ENCODE measurements around the gene SSMEM1. TPM values are rescaled to one million over a fixed set of nuclear protein-coding genes. Genes with fewer than 3 reads are reported as not detected.

Gene SSMEM1
- total and polyA plus RNA-seq, 2 donors (not counting 1 experiment from before 2014, with no cell fraction given) = not detected

GRCh38 chr7:130191791-130192190 lies 15.9 kb upstream of the SSMEM1 start:
- Mint-ChIP-seq H3K27ac (no peak overlapping the region), H3K4me3 (no peak overlapping the region), H3K27me3 (no peaks in the 10 kb centered on the region), H3K4me1 (peaks cover 2% of the 10 kb centered on the region), H3K9me3 (ENCODE audit: insufficient read depth) (no peaks in the 10 kb centered on the region)
- Histone ChIP-seq H3K27me3 (replicated peaks in 1 of 4; ENCODE audit: control extremely low read depth in 1 of 4, control insufficient read depth in 3 of 4, insufficient read depth in 4 of 4, low read length in 3 of 4) (no peaks in the 10 kb centered on the region), H2AFZ (ENCODE audit: insufficient read depth, low read depth, low read length, poor library complexity, severe bottlenecking) (no peak overlapping the region), H3K9ac (ENCODE audit: low read length) (no peak overlapping the region), H3K79me2 (ENCODE audit: control insufficient read depth, insufficient read depth, low read length) (peaks cover 5% of the 10 kb centered on the region), H3K4me3 (ENCODE audit: control extremely low read depth in 1 of 5, extremely low read depth in 1 of 5, insufficient read depth in 1 of 5, low read depth in 2 of 5, low read length in 4 of 5) (no peak overlapping the region), H4K20me1 (ENCODE audit: control insufficient read depth, insufficient read depth, low read length, poor library complexity, severe bottlenecking) (no peaks in the 10 kb centered on the region), H3K36me3 (replicated peaks in 1 of 2; ENCODE audit: control extremely low read depth in 1 of 2, control insufficient read depth in 1 of 2, extremely low read depth in 1 of 2, insufficient read depth in 2 of 2, low read length in 1 of 2) (peaks cover 3 to 12% of the 10 kb centered on the region in 2 experiments), H3K27ac (ENCODE audit: low read length in 2 of 2) (no peak overlapping the region), H3K4me1 (ENCODE audit: control insufficient read depth in 2 of 2, insufficient read depth in 2 of 2, low read length in 2 of 2) (no peaks in the 10 kb centered on the region), H3K4me2 (replicated peaks; ENCODE audit: low read depth, low read length, poor library complexity, severe bottlenecking) (no peak overlapping the region), H3K9me3 (ENCODE audit: control extremely low read depth in 1 of 3, control insufficient read depth in 2 of 3, insufficient read depth in 1 of 3, low read length in 2 of 3) (no peaks in the 10 kb centered on the region)
- no peak for DNase-seq
- ATAC-seq (ENCODE audit: low read depth) = no peak
- POLR2A ChIA-PET = interaction anchor here (1.3 kb wide), 1 partner anchor 13 kb away, joined by 5 read pairs; the partner anchor contains the start of gene TMEM209
- 86% methylated on average over 5 of the region's 7 CpGs for WGBS (ENCODE audit: insufficient coverage)
- CTCF ChIA-PET = no interaction called here
- intact Hi-C loops (cut with micrococcal nuclease) = no loop called here
- TF ChIP-seq CTCF (IDR thresholded peaks at IDR 0.05) = no peak
- TF ChIP-seq EZH2 (IDR thresholded peaks at IDR 0.05; ENCODE audit: borderline replicate concordance, insufficient read depth, low read depth, low read length, poor library complexity, severe bottlenecking) = no peak

GRCh38 chr7:130195396-130195795 lies 12.3 kb upstream of the SSMEM1 start:
- H3K27ac Mint-ChIP-seq = no peak overlapping the region
- no peaks in the 10 kb centered on the region for H3K27me3 ChIP-seq (replicated peaks in 1 of 4; ENCODE audit: control extremely low read depth in 1 of 4, control insufficient read depth in 3 of 4, insufficient read depth in 4 of 4, low read length in 3 of 4)
- no peaks in the 10 kb centered on the region for H3K79me2 ChIP-seq (ENCODE audit: control insufficient read depth, insufficient read depth, low read length)
- no peaks in the 10 kb centered on the region for H3K9me3 Mint-ChIP-seq (ENCODE audit: insufficient read depth)
- ATAC-seq (ENCODE audit: low read depth) = no peak
- CTCF ChIA-PET = no interaction called here
- H3K4me1 Mint-ChIP-seq = no peaks in the 10 kb centered on the region
- POLR2A ChIA-PET = interaction anchor here (0.6 kb wide), 1 partner anchor 1448 kb away, joined by 7 read pairs; no protein-coding TSS in a partner anchor
- no peak overlapping the region for H3K4me3 ChIP-seq (ENCODE audit: control extremely low read depth in 1 of 5, extremely low read depth in 1 of 5, insufficient read depth in 1 of 5, low read depth in 2 of 5, low read length in 4 of 5)
- no peaks in the 10 kb centered on the region for H3K4me1 ChIP-seq (ENCODE audit: control insufficient read depth in 2 of 2, insufficient read depth in 2 of 2, low read length in 2 of 2)
- H3K27me3 Mint-ChIP-seq = no peaks in the 10 kb centered on the region
- peaks cover 9 to 16% of the 10 kb centered on the region in 2 experiments for H3K36me3 ChIP-seq (replicated peaks in 1 of 2; ENCODE audit: control extremely low read depth in 1 of 2, control insufficient read depth in 1 of 2, extremely low read depth in 1 of 2, insufficient read depth in 2 of 2, low read length in 1 of 2)
- no peak overlapping the region for H3K27ac ChIP-seq (ENCODE audit: low read length in 2 of 2)
- H3K9ac ChIP-seq (ENCODE audit: low read length) = no peak overlapping the region
- no peak overlapping the region for H3K4me2 ChIP-seq (replicated peaks; ENCODE audit: low read depth, low read length, poor library complexity, severe bottlenecking)
- intact Hi-C loops (cut with micrococcal nuclease) = no loop called here
- no peak for TF ChIP-seq CTCF (IDR thresholded peaks at IDR 0.05)
- TF ChIP-seq EZH2 (IDR thresholded peaks at IDR 0.05; ENCODE audit: borderline replicate concordance, insufficient read depth, low read depth, low read length, poor library complexity, severe bottlenecking) = no peak
- no peaks in the 10 kb centered on the region for H3K9me3 ChIP-seq (ENCODE audit: control extremely low read depth in 1 of 3, control insufficient read depth in 2 of 3, insufficient read depth in 1 of 3, low read length in 2 of 3)
- H3K4me3 Mint-ChIP-seq = no peak overlapping the region
- no peak overlapping the region for H2AFZ ChIP-seq (ENCODE audit: insufficient read depth, low read depth, low read length, poor library complexity, severe bottlenecking)
- WGBS (ENCODE audit: insufficient coverage) = no CpG with 5 or more reads among the region's 2 CpGs
- H4K20me1 ChIP-seq (ENCODE audit: control insufficient read depth, insufficient read depth, low read length, poor library complexity, severe bottlenecking) = no peaks in the 10 kb centered on the region
- no peak for DNase-seq

Measured in B cell (primary cell).